ENCODE measurements around the gene KMT2E.
"Not testable (repeated sequence)": the region's sequence is repeated elsewhere in the genome, so short reads cannot be mapped to it uniquely, and the experiment has no call there.

The KMT2E gene

DNA sequence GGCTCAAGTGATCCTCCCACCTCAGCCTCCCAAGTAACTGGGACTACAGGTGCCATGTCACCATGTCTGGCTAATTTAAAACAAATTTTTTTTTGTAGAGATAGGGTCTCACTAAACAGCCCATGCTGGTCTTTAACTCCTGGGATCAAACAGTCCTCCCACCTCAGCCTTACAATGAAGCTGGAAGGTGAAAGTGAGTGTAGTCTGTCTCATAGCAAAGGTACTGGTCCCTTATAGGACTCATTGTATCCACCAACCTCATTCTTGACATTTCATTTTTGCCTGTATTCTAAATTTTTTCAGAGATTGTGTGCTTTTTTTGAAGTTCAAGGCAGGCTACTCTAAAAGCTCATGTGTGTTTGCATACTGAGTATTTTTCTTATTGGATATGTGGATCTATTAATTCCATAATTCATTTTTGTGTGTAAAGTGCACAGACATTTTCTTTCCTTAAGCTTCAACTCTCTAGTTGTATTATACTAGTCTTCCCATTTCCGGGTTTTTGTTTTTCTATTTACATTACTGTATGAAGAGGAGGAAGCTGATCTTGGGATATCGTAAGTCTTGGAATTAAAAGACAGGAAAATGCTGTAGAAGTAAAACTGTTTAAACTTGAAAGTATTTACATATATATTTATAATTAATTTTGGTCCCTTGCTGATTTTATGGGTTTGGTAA, 13.3 kb downstream of the KMT2E start:
- DNase-seq (ENCODE audit: low read depth), result no peak

DNA sequence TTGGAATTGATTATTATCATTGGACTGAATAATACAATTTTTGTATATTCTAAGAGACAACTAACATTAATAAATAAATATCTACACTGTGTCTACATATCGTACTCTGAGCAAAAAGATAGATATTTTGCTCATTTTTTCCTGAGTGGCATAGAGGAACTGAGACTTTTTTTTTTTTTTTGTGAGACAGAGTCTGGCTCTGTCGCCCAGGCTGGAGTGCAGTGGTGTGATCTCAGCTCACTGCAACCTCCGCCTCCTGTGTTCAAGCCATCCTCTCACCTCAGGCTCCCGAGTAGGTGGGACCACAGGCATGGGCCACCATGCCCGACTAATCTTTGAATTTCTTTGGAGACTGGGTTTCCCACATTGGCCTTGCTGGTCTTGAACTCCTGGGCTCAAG, 14.0 kb downstream of the KMT2E start:
- no peak for DNase-seq (ENCODE audit: low read depth)

DNA sequence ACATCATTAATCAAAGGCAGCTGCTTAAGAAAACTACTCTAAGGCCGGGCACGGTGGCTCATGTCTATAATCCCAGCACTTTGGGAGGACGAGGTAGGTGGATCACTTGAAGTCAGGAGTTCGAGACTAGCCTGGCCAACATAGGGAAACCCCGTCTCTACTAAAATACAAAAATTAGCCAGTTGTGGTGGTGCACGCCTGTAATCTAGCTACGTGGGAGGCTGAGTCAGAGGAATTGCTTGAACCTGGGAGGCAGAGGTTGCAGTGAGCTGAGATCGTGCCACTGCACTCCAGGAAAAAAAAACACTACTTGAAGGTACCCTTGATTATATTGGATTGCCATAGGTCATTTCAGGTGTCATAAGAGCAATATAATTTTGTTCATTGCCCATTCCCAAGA, 14.9 kb downstream of the KMT2E start:
- DNase-seq (ENCODE audit: low read depth), result not testable (repeated sequence)

DNA sequence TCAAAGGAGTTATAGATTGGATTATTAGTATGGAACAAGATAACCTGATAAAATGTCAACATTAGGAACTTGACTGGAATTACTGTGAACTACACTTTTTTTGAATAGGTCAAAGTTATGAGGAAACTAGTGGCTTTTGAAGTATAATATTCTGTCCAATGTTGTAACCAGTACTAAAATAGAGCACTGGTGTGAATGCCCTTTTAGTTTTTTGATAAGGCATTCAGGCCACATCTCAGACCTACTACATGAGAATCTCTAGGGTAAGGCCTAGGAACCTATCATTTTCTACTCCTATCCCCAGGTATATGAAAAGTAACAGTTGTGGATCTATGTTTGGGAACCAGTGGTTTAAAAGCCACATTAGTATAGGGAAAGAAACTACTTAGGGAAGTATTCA, 16.4 kb downstream of the KMT2E start:
- no peak for DNase-seq (ENCODE audit: low read depth)

DNA sequence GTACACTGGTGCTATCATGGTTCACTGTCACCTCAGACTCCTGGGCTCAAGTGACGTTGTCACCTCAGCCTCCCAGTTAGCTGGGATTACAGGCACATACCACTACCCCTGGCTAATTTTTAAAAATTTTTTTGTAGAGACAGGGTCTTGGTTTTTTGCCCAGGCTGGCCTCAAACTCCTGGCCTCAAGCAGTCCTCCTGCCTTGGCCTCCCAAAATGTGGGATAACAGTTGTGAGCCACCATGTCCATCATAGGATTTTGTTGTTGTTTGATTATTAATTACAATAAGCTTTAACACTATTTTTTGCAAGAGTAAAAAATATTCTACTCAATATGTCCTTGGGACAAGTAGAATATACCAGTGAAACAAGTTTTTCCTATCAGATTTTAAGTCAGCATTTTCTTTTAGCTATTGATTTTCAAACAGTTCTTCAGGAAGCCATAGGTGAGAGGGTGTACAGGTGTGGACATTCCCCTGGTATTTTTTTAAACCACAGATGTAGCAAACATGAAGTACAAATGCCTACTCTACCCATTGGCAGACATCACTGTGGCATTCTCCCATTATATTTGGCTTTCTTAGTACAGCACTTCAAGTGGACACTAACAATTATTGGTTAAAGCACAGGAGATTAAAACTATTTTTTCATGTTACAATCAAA, 18.7 kb downstream of the KMT2E start:
- DNase-seq (ENCODE audit: low read depth), result no peak

DNA sequence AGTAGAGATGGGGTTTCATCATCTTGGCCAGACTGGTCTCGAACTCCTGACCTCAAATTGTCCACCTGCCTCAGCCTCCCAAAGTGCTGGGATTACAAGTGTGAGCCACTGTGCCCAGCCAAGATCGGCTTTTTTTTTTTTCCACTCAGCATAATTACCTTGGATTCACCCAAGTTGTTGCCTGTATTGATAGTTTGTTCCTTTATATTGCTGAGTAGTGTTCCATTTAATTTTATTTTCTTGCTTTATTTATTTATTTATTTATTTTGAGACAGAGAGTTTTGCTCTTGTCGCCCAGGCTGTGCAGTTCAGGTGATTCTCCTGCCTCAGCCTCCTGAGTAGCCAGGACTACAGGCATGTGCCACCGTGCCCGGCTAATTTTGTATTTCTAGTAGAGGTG, 21.3 kb downstream of the KMT2E start:
- DNase-seq (ENCODE audit: low read depth), result no peak

DNA sequence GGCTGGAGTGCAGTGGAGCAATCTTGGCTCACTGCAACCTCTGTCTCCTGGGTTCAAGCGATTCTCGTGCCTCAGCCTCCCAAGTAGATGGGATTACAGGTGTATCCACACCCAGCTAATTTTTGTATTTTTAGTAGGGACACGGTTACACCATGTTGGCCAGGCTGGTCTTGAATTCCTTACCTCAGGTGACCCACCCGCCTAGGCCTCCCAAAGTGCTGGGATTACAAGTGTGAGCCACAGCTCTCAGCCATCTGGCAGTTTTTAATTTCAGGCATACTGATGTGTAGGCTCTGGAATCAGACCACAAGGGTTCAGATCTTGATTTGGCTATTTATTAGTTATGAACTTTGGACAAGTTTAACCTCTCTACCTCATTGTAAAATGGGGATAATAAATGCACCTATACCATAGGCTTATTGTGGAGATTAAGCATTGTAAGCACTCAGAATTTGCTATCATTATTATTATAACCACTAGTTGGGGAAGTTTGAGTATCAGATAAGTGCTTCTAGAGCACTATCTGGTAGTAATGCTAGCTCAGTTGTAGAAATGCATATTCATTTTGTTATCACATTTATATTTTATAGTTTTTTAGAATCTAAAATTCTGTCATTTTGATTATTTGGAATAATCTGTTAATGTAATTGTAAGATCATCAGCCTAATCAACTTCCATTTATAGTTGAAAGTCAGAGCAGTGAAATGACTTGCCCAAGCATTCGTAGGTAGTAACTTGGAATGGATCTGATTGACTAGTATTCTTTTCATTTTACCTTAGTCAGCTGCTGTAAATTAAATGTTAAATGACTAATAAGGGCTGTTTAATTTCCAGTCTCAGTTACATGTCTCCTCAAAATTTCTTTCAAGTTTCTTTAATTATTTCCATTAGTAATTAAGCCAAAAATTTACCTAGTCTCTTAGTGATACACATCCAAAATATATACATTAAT, 22.5 kb downstream of the KMT2E start:
- no peak for DNase-seq (ENCODE audit: low read depth)

DNA sequence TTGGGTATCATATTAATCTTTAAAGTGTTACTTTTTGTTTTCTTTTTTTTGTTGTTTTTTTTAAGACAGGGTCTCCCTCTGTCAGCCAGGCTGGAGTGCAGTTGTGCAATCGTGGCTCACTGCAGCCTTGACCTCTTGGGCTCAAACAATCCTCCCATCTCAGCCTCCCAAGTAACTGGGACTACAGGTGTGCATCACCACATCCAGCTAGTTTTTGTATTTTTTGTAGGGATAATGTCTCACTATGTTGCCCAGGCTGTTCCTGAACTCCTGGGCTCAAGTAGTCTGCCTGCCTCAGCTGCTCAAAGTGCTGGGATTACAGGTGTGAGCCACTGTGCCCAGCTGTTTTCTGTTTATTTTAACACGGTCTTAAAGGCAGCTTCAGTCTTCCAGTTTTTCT, 23.3 kb downstream of the KMT2E start:
- no peak for DNase-seq (ENCODE audit: low read depth)

DNA sequence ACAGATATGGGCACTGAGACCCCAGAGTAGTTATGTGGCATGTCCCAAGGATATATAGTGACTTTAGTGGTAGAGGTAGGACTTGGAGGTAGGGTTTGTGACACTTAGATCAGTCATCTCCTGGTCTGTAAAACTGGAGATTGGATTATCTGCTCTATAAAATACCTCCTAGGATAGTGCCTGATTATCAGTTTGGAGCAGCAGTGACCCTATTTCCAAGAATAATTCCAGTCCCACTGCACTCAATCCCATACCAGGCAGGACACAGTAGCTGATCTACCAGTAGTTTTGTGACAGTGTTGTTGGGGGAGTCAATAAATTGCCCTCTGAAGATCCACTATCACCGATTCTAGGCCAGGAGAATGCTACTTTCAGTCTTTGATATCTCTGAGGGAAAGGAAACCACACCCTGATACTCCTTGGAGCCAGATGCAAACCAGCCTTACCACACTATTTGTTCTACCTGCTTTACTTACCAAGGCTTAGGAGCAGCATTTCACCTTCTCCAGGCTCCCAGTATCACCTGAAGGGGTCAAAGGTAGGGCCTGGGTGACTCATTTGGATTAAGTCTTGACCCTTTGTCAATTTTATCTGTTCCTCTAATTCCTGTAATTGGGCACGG, 30.6 kb downstream of the KMT2E start:
- no peak for DNase-seq (ENCODE audit: low read depth)

DNA sequence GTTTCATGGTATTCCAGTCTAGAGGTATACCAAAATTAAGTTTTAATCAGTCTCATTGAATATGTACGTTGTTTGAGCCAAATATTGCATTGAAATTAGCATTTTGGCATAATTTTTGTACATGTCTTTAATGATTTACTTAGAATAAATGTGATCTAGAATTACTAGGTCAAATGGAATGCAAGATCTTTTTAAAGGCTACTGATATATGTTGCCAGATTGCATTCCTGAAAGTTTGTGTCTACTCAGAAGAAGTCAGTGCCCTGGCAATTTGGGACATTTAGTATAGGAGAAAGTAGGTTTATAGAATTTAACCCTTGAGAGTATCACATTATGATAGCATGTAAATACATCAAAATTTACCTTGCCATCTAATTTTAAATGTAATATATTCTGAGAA, 32.4 kb downstream of the KMT2E start:
- peak; percentile 50 for DNase-seq (ENCODE audit: low read depth)

DNA sequence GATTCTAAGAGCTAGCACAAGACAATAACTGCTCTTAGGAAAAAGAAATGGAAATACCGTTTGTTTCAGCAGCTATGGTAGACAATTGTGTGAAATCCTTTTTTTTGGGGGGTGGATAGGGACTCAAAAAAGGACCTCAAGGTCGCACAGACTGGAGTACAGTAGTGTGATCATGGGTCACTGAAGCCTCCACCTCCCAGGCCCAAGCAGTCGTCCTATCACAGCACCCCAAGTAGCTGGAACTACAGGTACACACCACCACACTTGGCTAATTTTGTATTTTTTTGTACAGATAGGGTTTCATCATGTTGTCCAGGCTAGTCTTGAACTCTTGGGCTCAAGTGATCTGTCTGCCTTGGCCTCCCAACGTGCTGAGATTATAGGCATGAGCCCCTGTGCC, 33.9 kb downstream of the KMT2E start:
- DNase-seq (ENCODE audit: low read depth), result no peak

DNA sequence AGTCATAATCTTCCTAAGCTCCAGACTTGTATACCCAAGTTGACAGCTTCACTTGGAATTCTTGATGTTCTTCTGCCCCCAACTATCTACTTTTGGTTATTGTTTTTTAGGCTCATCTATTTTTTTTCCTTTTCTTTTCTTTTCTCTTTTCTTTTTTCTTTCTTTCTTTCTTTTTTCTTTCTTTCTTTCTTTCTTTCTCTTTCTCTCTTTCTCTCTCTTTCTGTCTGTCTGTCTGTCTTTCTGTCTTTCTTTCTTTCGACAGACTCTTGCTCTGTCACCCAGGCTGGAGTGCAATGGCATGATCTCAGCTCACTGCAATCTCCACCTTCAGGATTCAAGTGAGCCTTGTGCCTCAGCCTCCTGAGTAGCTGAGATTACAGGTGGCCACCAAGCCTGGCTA, 36.5 kb downstream of the KMT2E start:
- no peak for DNase-seq (ENCODE audit: low read depth)

DNA sequence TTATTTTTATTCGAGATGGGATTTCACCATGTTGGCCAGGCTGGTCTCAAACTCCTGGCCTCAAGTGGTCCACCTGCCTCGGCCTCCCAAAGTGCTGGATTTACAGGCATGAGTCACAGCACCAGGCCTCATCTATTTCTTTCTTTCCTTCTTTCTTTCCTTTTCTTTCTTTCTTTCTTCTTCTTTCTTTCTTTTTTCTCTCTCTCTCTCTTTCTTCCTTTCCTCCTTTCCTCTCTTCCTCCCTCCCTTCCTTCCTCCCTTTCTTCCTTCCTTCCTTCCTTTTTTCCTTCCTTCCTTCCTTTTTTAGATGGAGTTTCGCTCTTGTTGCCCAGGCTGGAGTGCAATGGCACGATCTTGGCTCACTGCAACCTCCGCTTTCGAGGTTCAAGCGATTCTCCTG, 36.9 kb downstream of the KMT2E start:
- DNase-seq (ENCODE audit: low read depth), result not testable (repeated sequence)

DNA sequence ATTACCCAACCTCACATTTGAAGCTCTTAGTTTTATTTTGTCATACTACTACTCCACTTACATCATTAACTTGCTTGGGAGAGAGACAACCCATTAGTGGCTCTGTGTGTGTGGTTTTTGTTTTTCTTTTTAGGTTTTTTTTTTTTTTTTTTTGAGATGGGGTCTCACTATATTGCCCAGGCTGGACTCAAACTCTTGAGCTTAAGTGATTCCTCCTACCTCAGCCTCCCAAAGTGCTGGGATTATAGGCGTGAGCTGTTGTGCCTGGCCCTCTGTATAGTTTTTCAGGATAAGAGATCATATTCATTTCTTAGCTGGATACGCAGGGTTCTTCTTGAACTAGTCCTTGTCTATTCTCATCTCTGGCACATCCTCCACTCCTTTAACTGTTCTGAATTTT, 41.1 kb downstream of the KMT2E start:
- no peak for DNase-seq (ENCODE audit: low read depth)

DNA sequence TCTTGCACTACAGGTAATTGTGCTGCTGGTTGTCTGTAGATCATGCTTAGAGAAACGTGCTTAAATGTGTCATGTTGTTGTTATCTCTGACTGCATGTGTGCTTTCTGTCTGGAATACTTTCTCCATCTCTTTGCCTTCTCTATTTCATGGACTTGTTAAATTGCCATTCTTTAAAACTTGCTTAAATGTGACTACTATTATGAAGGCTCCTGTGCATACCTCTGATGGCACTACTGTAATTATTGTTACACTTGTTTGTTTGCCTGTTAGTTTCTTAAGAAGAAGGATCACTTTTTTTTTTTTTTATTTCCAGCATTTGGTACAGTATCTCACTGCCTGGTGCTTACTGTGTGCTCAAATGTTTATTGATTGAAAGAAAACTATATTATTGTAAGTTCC, 41.6 kb downstream of the KMT2E start:
- no peak for DNase-seq (ENCODE audit: low read depth)

DNA sequence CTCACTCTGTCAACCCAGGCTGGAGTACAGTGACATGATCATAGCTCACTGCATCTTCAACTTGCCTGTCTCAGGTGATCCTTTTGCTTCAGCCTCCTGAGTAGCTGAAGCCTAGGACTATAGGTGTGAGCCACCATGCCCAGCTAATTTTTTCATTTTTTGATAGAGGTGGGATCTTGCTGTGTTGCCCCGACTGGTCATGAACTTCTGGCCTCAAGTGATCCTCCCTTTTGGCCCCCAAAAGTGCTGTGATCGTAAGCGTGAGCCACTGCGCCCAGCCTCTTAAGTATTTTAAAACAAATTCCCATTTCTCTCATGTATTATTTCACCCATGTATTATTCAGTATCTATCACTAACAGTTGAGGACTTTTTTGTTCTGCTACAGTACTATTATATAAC, 43.5 kb downstream of the KMT2E start:
- DNase-seq (ENCODE audit: low read depth), result no peak

DNA sequence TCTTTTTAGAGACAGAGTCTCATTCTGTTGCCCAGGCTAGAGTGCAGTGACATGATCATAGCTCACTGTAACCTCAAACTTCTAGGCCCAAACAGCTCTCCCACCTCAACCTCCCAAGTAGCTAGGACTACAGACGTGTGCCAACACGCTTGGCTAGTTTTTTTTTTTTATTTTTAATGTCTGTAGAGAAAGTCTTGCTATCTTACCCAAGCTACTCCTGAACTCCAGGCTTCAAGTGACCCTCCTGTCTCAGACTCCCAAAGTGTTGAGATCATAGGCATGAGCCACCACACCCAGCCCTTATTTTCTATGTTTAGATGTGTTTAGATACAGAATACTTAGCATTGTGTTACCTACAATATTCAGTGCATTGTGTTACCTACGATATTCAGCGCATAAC, 46.4 kb downstream of the KMT2E start:
- no peak for DNase-seq (ENCODE audit: low read depth)

DNA sequence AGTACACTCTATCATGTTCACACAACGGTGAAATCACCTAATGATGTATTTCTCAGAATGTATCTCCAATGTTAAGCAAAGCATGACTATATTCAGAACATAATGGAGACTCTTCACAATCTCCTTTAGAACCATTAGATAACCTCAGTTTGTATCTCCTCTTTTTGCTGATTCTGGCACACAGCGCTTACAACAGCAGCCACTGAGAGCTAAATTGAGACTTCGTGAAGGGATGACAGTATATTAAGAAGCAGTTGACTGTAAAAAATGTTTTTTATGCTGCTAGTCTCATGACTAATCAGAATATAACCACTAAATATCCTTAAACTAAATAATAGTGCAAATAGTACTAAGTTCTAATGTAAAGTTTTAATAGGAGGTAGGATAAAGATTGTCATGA, 46.9 kb downstream of the KMT2E start:
- DNase-seq (ENCODE audit: low read depth), result no peak

DNA sequence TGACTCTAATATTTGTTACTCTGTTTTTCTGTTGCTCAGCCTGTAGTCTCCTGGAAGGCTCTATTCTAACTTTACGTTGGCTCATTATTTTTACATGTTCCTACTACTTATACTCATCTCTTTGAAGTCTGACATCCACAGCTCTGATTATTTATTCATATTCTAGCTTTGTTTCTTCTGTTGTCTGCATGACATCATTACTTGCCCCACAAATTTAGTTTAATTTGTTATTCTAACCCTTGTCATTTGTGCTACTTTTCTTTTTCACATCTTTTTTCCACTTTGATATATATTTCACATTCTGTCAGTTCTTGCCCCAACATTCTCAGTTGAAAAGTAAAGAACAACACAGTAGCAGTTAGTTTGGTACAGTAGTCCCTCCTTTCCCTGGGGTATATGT, 51.1 kb downstream of the KMT2E start:
- DNase-seq (ENCODE audit: low read depth), result no peak

DNA sequence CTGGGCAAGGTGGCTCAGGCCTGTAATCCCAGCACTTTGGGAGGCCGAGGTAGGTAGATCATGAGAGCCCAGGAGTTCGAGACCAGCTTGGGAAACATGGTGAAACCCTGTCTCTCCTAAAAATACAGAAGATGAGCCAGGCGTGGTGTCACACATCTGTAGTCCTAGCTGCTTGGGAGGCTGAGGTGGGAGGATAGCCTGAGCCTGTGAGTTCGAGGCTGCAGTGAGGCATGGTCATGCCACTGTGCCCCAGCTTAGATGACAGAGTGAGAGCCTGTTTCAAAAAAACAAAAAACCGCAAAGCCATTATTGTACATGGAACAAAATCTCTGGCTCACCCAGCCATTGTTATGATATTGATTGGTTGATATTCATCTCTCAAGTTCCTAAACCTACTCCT, 53.7 kb downstream of the KMT2E start:
- DNase-seq (ENCODE audit: low read depth), result no peak

DNA sequence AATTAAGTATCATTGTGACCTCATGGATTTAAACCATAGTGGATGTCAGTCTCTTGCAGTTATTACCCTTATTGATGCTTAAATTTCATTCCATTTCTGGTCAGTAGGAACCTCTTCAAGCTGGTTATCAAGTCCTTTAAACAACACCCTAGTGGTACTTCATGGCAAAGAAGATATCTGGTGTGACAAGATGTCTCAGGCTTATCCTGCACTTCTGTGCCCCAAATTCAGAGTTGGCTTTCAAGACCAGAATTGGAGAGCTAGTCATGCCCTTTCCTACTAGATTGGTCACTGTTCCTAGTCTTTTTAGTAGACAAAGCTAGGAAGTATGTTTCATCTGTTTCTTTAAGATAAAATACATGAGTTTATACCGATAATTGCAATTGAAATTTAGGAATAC, 54.9 kb downstream of the KMT2E start:
- no peak for DNase-seq (ENCODE audit: low read depth)

DNA sequence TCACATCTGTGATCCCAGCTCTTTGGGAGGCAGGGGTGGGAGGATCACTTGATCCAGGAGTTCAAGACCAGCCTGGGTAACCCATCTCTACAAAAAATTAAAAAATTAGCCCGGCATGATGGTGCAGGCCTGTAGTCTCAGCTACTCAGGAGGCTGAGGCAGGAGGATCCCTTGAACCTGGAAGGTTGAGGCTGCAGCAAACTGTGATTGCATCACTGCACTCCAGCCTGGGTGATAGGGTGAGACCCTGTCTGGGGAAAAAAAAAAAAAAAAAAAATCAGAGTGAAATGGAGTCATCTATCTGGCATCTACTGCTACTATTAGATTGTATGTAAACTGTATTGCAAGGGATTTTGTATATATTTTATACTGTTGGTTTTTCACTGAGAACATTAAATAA, 59.1 kb downstream of the KMT2E start:
- DNase-seq (ENCODE audit: low read depth), result no peak

DNA sequence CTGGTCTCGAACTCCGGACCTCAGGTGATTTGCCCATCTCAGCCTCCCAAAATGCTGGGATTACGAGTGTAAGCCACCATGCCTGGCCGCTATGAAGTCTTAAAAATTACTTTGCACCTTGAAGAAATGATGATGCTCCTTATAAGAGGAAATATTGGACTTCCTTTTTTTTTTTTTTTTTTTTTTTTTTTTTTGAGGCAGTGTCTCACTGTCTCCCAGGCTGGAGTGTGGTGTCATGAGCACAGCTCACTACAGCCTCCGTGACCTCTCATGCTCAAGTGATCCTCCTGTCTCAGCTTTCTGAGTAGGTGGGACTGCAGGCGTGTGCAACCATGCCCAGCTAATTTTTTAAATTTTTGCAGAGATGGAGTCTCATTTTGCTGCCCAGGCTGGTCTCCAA, 65.3 kb downstream of the KMT2E start:
- no peak for DNase-seq (ENCODE audit: low read depth)
